ENCODE measurements around the gene RANBP1.

The RANBP1 gene

DNA sequence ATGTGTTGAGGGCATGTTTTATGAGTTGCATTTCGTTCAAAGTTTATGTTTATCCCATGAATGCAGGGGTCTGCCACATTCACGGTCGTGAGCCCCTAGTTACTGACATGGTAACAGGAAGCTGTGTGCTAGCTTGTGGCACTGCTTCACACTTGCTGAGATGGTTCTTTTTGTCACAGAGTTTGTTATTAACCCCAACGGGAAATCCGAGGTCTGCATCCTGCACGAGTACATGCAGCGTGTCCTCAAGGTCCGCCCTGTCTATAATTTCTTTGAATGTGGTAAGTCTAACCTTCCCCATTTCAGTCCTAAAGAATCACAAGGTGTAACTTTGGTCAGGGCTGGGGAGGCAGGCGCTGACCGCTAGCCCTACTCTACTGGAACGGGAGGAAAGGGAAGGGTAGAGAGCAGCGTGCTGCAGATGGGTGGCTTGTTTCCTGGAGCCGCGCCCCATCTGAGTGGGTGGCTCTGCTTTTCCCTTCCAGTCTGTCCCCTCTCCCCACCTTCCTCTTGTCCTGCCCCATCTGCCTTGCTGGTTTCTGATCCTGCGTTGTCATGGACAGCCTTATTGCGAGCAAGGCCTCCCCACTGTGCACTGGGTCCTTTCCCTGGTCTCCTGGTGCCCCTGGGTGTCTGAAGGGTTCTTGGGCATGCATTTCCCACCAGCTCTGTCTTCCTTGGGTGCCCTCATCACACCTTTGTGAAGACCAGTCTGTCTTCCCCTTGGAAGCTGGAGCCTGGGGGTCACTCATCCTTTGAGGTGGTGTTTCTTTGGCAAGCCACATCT lies 24.0 kb upstream of the RANBP1 start:
- H3K79me2 ChIP-seq: peaks cover 7% of the 10 kb centered on the region
- H3K36me3 ChIP-seq (ENCODE audit: control insufficient read depth, insufficient read depth, low read length): no peaks in the 10 kb centered on the region
- H3K27ac ChIP-seq: no peak overlapping the region
- H3K4me2 ChIP-seq (ENCODE audit: low read length): no peak overlapping the region
- TF ChIP-seq, protein P1, sequence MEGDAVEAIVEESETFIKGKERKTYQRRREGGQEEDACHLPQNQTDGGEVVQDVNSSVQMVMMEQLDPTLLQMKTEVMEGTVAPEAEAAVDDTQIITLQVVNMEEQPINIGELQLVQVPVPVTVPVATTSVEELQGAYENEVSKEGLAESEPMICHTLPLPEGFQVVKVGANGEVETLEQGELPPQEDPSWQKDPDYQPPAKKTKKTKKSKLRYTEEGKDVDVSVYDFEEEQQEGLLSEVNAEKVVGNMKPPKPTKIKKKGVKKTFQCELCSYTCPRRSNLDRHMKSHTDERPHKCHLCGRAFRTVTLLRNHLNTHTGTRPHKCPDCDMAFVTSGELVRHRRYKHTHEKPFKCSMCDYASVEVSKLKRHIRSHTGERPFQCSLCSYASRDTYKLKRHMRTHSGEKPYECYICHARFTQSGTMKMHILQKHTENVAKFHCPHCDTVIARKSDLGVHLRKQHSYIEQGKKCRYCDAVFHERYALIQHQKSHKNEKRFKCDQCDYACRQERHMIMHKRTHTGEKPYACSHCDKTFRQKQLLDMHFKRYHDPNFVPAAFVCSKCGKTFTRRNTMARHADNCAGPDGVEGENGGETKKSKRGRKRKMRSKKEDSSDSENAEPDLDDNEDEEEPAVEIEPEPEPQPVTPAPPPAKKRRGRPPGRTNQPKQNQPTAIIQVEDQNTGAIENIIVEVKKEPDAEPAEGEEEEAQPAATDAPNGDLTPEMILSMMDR (IDR thresholded peaks at IDR 0.05): no peak
- no peaks in the 10 kb centered on the region for H3K4me1 ChIP-seq
- H3K9me3 ChIP-seq (ENCODE audit: control insufficient read depth, low read length): no peaks in the 10 kb centered on the region
- H3K9ac ChIP-seq: no peak overlapping the region
- no peak overlapping the region for H3K4me3 ChIP-seq (ENCODE audit: low read depth, low read length)
- no peak overlapping the region for H2AFZ ChIP-seq
- no peaks in the 10 kb centered on the region for H3K27me3 ChIP-seq (ENCODE audit: control insufficient read depth, insufficient read depth, low read length)

DNA sequence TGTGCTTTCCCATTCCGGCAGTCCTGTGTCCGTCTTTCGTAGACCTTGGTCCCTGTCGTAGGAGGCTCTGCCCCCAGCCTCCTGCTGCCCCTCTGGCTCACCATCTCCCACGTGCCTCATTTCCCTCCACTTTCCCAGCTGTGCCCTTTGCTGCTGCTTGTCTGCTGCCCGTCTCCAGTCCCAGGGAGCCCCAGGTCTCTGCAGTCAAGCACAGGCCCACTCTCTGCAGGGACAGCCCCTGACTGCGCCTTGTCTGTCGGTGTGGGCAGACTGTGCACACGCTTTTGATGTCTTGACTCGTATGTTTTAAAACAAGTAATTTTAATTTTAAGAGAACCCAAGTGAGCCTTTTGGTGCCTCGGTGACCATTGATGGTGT lies 23.4 kb upstream of the RANBP1 start:
- Histone ChIP-seq H3K36me3 (ENCODE audit: control insufficient read depth, insufficient read depth, low read length) (no peaks in the 10 kb centered on the region), H2AFZ (no peak overlapping the region), H3K79me2 (peaks cover 2% of the 10 kb centered on the region), H3K4me2 (ENCODE audit: low read length) (no peak overlapping the region), H3K27ac (no peak overlapping the region), H3K9me3 (ENCODE audit: control insufficient read depth, low read length) (no peaks in the 10 kb centered on the region), H3K27me3 (ENCODE audit: control insufficient read depth, insufficient read depth, low read length) (no peaks in the 10 kb centered on the region), H3K4me1 (no peaks in the 10 kb centered on the region), H3K9ac (no peak overlapping the region), H3K4me3 (ENCODE audit: low read depth, low read length) (no peak overlapping the region)
- TF ChIP-seq, protein P1 (IDR thresholded peaks at IDR 0.05): no peak

DNA sequence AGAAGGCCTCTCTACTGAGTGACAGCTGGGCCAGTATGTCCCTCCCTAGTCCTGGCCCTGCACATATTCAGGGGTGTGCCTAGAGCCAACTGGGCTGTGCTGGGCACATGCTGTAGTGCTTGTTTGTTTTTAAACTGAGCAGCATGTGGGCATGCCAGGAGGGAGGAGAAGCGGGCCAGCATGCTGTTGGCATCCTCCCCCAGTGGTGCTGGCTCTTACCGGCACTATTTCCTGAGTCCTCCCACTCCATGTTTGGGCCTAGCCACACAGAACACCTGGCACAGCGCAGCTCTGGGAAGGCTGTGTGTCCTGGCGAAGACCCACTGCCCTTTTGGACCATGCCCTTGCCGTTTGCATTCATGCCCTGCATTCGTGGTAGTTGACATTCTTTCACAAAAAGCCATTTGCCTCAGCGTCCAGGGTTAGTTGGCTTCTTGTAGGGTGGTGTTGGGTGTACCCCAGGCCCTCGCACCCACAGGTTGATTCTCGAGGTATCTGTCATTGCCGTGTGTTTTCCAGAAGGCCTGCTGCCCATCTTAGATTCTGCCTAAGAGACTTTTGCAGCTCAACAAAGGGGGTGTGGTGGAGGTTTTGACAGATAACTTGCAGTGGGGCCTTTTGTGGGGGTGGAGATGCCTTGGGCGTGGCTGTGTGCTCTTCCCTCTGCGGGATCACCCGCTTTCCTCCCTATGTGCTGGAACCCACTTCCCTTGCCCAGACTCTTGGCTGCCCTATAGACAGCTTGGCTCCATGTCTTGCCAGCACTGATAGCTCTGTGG lies 22.3 kb upstream of the RANBP1 start:
- Histone ChIP-seq H3K27ac (no peak overlapping the region), H3K9me3 (ENCODE audit: control insufficient read depth, low read length) (no peaks in the 10 kb centered on the region), H3K36me3 (ENCODE audit: control insufficient read depth, insufficient read depth, low read length) (no peaks in the 10 kb centered on the region)

DNA sequence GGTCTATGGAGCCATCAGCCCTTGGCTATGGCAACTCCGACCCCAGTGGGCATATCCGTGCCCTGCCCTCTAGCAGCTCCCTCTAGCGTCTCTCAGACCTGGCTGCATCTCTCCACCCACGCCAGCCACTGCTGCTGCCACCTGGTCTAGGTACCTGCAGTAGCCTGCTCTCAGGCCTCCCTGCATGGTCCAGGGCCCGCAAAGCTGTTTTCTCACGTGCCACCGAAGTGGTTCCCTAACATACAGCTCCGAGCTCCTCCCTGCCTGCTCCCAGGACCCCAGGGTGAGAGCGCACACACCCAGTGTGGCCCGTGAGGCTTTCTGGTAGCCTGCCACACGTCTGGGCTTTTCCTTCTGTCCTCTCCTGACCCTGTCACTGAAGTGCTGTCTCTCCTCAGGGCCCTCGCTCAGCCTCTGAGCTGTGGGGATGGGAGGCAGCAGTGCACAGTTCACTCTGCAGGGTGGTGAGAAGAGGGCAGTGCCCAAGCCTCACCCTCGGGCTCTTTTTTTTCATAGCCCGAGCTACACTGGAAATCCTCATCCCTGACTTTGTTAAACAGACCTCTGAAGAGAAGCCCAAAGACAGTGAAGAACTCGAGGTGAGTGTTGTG lies 21.6 kb upstream of the RANBP1 start:
- TF ChIP-seq, protein P1 (IDR thresholded peaks at IDR 0.05): no peak
- H3K27ac ChIP-seq: no peak overlapping the region
- no peaks in the 10 kb centered on the region for H3K9me3 ChIP-seq (ENCODE audit: control insufficient read depth, low read length)
- H3K4me2 ChIP-seq (ENCODE audit: low read length): no peak overlapping the region
- no peaks in the 10 kb centered on the region for H3K36me3 ChIP-seq (ENCODE audit: control insufficient read depth, insufficient read depth, low read length)
- no peak overlapping the region for H3K4me3 ChIP-seq (ENCODE audit: low read depth, low read length)
- H3K9ac ChIP-seq: no peak overlapping the region
- no peak overlapping the region for H2AFZ ChIP-seq
- no peaks in the 10 kb centered on the region for H3K27me3 ChIP-seq (ENCODE audit: control insufficient read depth, insufficient read depth, low read length)
- no peaks in the 10 kb centered on the region for H3K4me1 ChIP-seq
- no peaks in the 10 kb centered on the region for H3K79me2 ChIP-seq

More for the DNA sequence above, 22.3 kb upstream of the RANBP1 start:
- no peak overlapping the region for H2AFZ ChIP-seq
- H3K4me2 ChIP-seq (ENCODE audit: low read length): no peak overlapping the region
- TF ChIP-seq, protein P1 (IDR thresholded peaks at IDR 0.05): no peak
- no peak overlapping the region for H3K9ac ChIP-seq
- H3K27me3 ChIP-seq (ENCODE audit: control insufficient read depth, insufficient read depth, low read length): no peaks in the 10 kb centered on the region
- H3K4me3 ChIP-seq (ENCODE audit: low read depth, low read length): no peak overlapping the region
- no peaks in the 10 kb centered on the region for H3K4me1 ChIP-seq
- H3K79me2 ChIP-seq: no peaks in the 10 kb centered on the region

All from parathyroid adenoma (tissue), 2 donors.